Measurements from ENCODE around the gene BZW1.

The BZW1 gene

GRCh38 chr2:200856806-200857205 is 45.1 kb downstream of the BZW1 start:
- H3K36me3 ChIP-seq (ENCODE audit: control insufficient read depth in 2 of 2, insufficient read depth in 1 of 2, low read length in 2 of 2) = peaks cover 81 to 99% of the 10 kb centered on the region in 2 experiments
- POLR2A ChIA-PET = no interaction called here
- CTCF ChIA-PET = no interaction called here

More at GRCh38 chr2:200856806-200857205, 45.1 kb downstream of the BZW1 start:
- H3K27ac ChIP-seq (ENCODE audit: extremely low read depth, low read depth, low read length) = no peak overlapping the region
- TF ChIP-seq CTCF (tag by site-specific recombination; IDR thresholded peaks at IDR 0.05) = no peak
- TF ChIP-seq ZNF112 (tag by site-specific recombination; IDR thresholded peaks at IDR 0.05) = no peak
- no peak for TF ChIP-seq ZBTB10 (tag by site-specific recombination; IDR thresholded peaks at IDR 0.05)
- no peak for TF ChIP-seq ZFP37 (tag by site-specific recombination; IDR thresholded peaks at IDR 0.05)
- no peak for TF ChIP-seq GLIS1 (tag by site-specific recombination; IDR thresholded peaks at IDR 0.05)
- TF ChIP-seq ZFP3 (tag by site-specific recombination; IDR thresholded peaks at IDR 0.05; ENCODE audit: low read depth) = no peak
- no peak for TF ChIP-seq ZNF169 (tag by site-specific recombination; IDR thresholded peaks at IDR 0.05)
- TF ChIP-seq AEBP2 (tag by site-specific recombination; IDR thresholded peaks at IDR 0.05; ENCODE audit: borderline replicate concordance) = no peak
- TF ChIP-seq HOXA7 (CRISPR knock-in tag; IDR thresholded peaks at IDR 0.05; ENCODE audit: borderline replicate concordance) = no peak
- TF ChIP-seq INSM2 (tag by site-specific recombination; IDR thresholded peaks at IDR 0.05) = no peak
- no peak for TF ChIP-seq ZNF645 (tag by site-specific recombination; IDR thresholded peaks at IDR 0.05)
- H3K4me3 ChIP-seq (ENCODE audit: low read depth, low read length) = no peak overlapping the region
- 0 out of 2 replicates have a peak, but pooled peaks cover 10% of the 10 kb centered on the region for H3K4me1 ChIP-seq (ENCODE audit: control insufficient read depth, insufficient read depth, low read length)
- H3K9me3 ChIP-seq (ENCODE audit: control insufficient read depth, insufficient read depth, low read depth, low read length) = no peaks in the 10 kb centered on the region

Measured in HEK293 (cell line).